Upper lobe of left lung (tissue), 4 donors: Measurements from ENCODE around the gene KCNH1.

Experiments
- POLR2A ChIP-seq, 4 donors: fragments of 450-650 bp; IDR thresholded peaks; one replicate each; pipeline ENCODE4 v1.5.1; 2016 to 2017; ENCODE audit warnings: antibody characterized with exemption in 4 of 4, mild to moderate bottlenecking in 2 of 4
- TF ChIP-seq, protein P1 (sequence below), 6 experiments: fragments of 450-650 bp in 4 of 6; fragments of 200-600 bp in 2 of 6; sonication (generic) in 2 of 6; IDR thresholded peaks; one replicate each; pipeline ENCODE4 v1.5.1; 2016 to 2019; ENCODE audit warnings: antibody characterized with exemption in 6 of 6

DNA sequence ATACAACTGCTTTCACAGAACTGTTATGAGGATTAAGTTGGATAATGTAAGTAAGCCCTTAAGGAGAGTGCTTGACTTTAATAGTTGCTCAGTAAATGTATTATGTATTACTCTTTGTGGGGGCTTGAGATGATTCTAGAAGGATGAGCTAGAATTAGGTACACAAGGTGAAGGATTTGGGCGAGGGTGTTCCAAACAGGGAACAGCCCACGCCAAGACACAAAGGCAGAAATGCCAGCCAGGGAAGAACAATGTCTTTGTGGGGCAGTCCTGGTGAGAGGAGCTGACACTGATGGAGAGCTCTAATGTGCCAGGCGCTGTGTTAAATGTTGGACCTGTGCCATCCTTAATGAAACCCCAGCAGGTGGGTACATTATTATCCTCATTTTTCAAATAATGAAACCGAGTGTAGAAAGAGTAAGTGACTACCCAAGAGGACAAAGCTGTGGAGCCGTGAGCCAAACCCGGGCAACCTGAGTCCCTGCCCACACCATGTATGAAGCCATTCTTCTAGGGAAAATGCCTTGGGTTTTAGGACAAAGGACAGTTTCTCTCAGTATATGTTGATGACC is 442.8 kb downstream of the KCNH1 start:
- TF ChIP-seq, protein P1, sequence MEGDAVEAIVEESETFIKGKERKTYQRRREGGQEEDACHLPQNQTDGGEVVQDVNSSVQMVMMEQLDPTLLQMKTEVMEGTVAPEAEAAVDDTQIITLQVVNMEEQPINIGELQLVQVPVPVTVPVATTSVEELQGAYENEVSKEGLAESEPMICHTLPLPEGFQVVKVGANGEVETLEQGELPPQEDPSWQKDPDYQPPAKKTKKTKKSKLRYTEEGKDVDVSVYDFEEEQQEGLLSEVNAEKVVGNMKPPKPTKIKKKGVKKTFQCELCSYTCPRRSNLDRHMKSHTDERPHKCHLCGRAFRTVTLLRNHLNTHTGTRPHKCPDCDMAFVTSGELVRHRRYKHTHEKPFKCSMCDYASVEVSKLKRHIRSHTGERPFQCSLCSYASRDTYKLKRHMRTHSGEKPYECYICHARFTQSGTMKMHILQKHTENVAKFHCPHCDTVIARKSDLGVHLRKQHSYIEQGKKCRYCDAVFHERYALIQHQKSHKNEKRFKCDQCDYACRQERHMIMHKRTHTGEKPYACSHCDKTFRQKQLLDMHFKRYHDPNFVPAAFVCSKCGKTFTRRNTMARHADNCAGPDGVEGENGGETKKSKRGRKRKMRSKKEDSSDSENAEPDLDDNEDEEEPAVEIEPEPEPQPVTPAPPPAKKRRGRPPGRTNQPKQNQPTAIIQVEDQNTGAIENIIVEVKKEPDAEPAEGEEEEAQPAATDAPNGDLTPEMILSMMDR (IDR thresholded peaks at IDR 0.05) = no peak
- no peak for TF ChIP-seq POLR2A (IDR thresholded peaks at IDR 0.05)
